SK-N-SH (cell line): ENCODE measurements around the gene NFATC3. TPM values are rescaled to one million over a fixed set of nuclear protein-coding genes. Genes with fewer than 3 reads are reported as not detected.

Experiments
- CTCF ChIA-PET: fragments of 300-600, 350-600 bp; formaldehyde crosslinking; extraction: SDS; loops from one replicate; lab custom pipeline; 2021; lab: Yijun Ruan, JAX
- POLR2A ChIA-PET: fragments of 350-600 bp; sonication (Branson Sonifier 250); formaldehyde crosslinking; extraction: SDS; loops from one replicate; lab custom pipeline; 2020; ENCODE audit warnings: antibody characterized with exemption, inconsistent platforms; lab: Yijun Ruan, JAX
- DNase-seq: peaks from one replicate; pipeline ENCODE4 v3.0.0; 2012
- H2AFZ ChIP-seq: fragments of 200-600 bp; sonication (generic); 2 replicates; pipeline ENCODE4 v1.8.1; 2016; ENCODE audit warnings: antibody characterized with exemption, mild to moderate bottlenecking, low read depth
- H3F3A ChIP-seq: fragments of 200-600 bp; sonication (generic); replicated peaks from 2 replicates; pipeline ENCODE3; 2016; ENCODE audit warnings: antibody characterized with exemption, mild to moderate bottlenecking; ENCODE audit not compliant: insufficient read depth
- H3K27ac ChIP-seq, 2 experiments: fragments of 200-500 bp in 1 of 2; fragments of 200-600 bp in 1 of 2; sonication (Bioruptor generic) in 1 of 2; sonication (generic), shearing (Covaris generic) in 1 of 2; 2 replicates each; pipeline versions ENCODE4 v1.5.1 to v1.6.1; 2014 to 2016; ENCODE audit warnings: low read depth in 2 of 2, inconsistent platforms in 1 of 2, low read length in 1 of 2, mild to moderate bottlenecking in 1 of 2, mixed read lengths in 1 of 2
- H3K27me3 ChIP-seq: fragments of 200-600 bp; sonication (generic), shearing (Covaris generic); 2 replicates; pipeline ENCODE4 v1.6.1; 2016; ENCODE audit warnings: mixed run types; ENCODE audit not compliant: insufficient read depth
- H3K36me3 ChIP-seq, 2 experiments: fragments of 200-500 bp in 1 of 2; fragments of 200-600 bp in 1 of 2; sonication (Bioruptor generic) in 1 of 2; sonication (generic) in 1 of 2; replicated peaks in 1 of 2; 2 replicates each; pipeline versions ENCODE3 to v1.5.1; 2014 to 2016; ENCODE audit warnings: low read length in 1 of 2, mild to moderate bottlenecking in 1 of 2; ENCODE audit not compliant: insufficient read depth in 2 of 2, control insufficient read depth in 1 of 2
- H3K4me1 ChIP-seq, 2 experiments: fragments of 200-500 bp in 1 of 2; fragments of 200-600 bp in 1 of 2; sonication (Bioruptor generic) in 1 of 2; sonication (generic), shearing (Covaris generic) in 1 of 2; 2 replicates each; pipeline versions ENCODE4 v1.5.1 to v1.6.1; 2014 to 2016; ENCODE audit warnings: low read depth in 1 of 2, low read length in 1 of 2, mixed run types in 1 of 2; ENCODE audit not compliant: insufficient read depth in 2 of 2, control insufficient read depth in 1 of 2
- H3K4me2 ChIP-seq: fragments of 200-600 bp; sonication (generic), shearing (Covaris generic); 2 replicates; pipeline ENCODE4 v1.6.1; 2017; ENCODE audit warnings: mixed run types
- H3K4me3 ChIP-seq, 2 experiments: fragments of 200-500 bp in 1 of 2; fragments of 200-600 bp in 1 of 2; sonication (Bioruptor generic) in 1 of 2; sonication (generic), shearing (Covaris generic) in 1 of 2; 2 replicates each; pipeline versions ENCODE4 v1.5.1 to v1.8.1; 2014 to 2016; ENCODE audit warnings: low read depth in 2 of 2, inconsistent platforms in 1 of 2, low read length in 1 of 2, mild to moderate bottlenecking in 1 of 2, mixed read lengths in 1 of 2, moderate library complexity in 1 of 2
- H3K79me2 ChIP-seq: fragments of 200-600 bp; sonication (generic); 2 replicates; pipeline ENCODE4 v1.8.1; 2017; ENCODE audit warnings: mild to moderate bottlenecking; ENCODE audit not compliant: insufficient read depth
- H3K9ac ChIP-seq: fragments of 200-600 bp; sonication (generic); 2 replicates; pipeline ENCODE4 v1.6.1; 2017; ENCODE audit warnings: mixed run types
- H3K9me2 ChIP-seq: fragments of 200-600 bp; sonication (generic); 2 replicates; pipeline ENCODE4 v1.6.1; 2017; ENCODE audit warnings: mixed run types
- H3K9me3 ChIP-seq: fragments of 200-600 bp; sonication (generic); 2 replicates; pipeline ENCODE4 v1.6.1; 2017; ENCODE audit warnings: mixed run types, mild to moderate bottlenecking, moderate library complexity
- H4K20me1 ChIP-seq: fragments of 200-600 bp; sonication (generic); 2 replicates; pipeline ENCODE4 v1.6.1; 2017; ENCODE audit warnings: mild to moderate bottlenecking, mixed run types; ENCODE audit not compliant: insufficient read depth
- CHD2 ChIP-seq: fragments of 150-350 bp; IDR thresholded peaks from 2 replicates; pipeline ENCODE4 v1.6.1; 2018; ENCODE audit warnings: low read length; ENCODE audit not compliant: partially characterized antibody
- EP300 ChIP-seq, 2 experiments: IDR thresholded peaks; 2 replicates each; pipeline versions ENCODE4 v1.4.0 to v1.6.1; 2012; ENCODE audit warnings: borderline replicate concordance in 1 of 2, low read depth in 1 of 2, low read length in 1 of 2
- EZH2phosphoT487 ChIP-seq: fragments of 200-600 bp; sonication (generic); IDR thresholded peaks from 2 replicates; pipeline ENCODE4 v1.6.1; 2017; ENCODE audit warnings: low read depth, mixed run types, mild to moderate bottlenecking, antibody characterized with exemption, moderate library complexity, borderline replicate concordance
- FOXM1 ChIP-seq: IDR thresholded peaks from 2 replicates; pipeline ENCODE4 v1.4.0; 2012; ENCODE audit warnings: low read depth, mild to moderate bottlenecking
- JUND ChIP-seq: IDR thresholded peaks from 2 replicates; pipeline ENCODE4 v1.4.0; 2012
- NRF1 ChIP-seq: IDR thresholded peaks from 2 replicates; pipeline ENCODE4 v1.6.1; 2012; ENCODE audit warnings: low read depth, mild to moderate bottlenecking, low read length
- RAD21 ChIP-seq: IDR thresholded peaks from 2 replicates; pipeline ENCODE4 v1.6.1; 2012; ENCODE audit warnings: mild to moderate bottlenecking, low read length
- TAF1 ChIP-seq: IDR thresholded peaks from 2 replicates; pipeline ENCODE4 v1.6.1; 2012; ENCODE audit warnings: low read depth, mild to moderate bottlenecking, low read length, moderate library complexity, borderline replicate concordance
- TEAD4 ChIP-seq: IDR thresholded peaks from 2 replicates; pipeline ENCODE4 v1.4.0; 2012; ENCODE audit warnings: mild to moderate bottlenecking, borderline replicate concordance; ENCODE audit not compliant: insufficient read depth
- whole genome bisulfite sequencing: methylation state at CpG from one replicate; pipeline ENCODE4 v1.1.6; 2017; ENCODE audit warnings: low lambda C conversion rate; 5-methylcytosine and 5-hydroxymethylcytosine counted together
- polyA plus RNA-seq, 3 experiments: library from polyadenylated mRNA; depleted of rRNA; stranded (reverse); fragments of >200 nt; gene quantifications; 2 replicates each; pipeline ENCODE4 v1.2.3, GENCODE V29; 2012
- TF ChIP-seq, protein P1 (sequence below): IDR thresholded peaks from 2 replicates; pipeline ENCODE4; 2012
- TF ChIP-seq, protein P2 (sequence below): IDR thresholded peaks from 2 replicates; pipeline ENCODE4 v1.4.0; 2012; ENCODE audit warnings: low read depth, borderline replicate concordance
- TF ChIP-seq, protein P3 (sequence below): fragments of 150-350 bp; IDR thresholded peaks from 2 replicates; pipeline ENCODE4 v1.6.1; 2016; ENCODE audit warnings: mild to moderate bottlenecking, low read depth, low read length

The NFATC3 gene
- polyA plus RNA-seq, 1 of the 3 experiments (the other 2 are of a cell fraction) = 5.7 TPM

DNA sequence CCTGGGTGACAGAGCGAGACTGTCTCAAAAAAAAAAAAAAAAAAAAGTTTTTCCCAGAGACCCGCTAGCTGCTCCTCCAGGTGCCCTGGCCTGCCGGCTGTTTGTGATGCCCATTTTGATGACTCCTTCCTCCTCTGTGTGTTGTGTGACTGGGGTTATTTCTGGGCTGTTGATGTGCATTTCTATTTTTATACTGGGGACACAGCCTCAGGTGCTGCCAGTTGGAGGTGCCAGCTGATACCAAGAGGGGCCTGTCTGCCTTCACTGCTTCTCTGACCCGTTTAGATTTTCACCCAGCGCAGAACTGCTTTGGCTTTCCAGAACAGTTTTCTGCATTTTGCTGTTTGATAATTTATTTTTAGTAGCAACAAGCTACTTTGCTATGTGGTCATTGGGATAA lies 166.7 kb downstream of the NFATC3 start (continued):
- no peak for TF ChIP-seq EP300 (IDR thresholded peaks at IDR 0.05; ENCODE audit: borderline replicate concordance in 1 of 2, low read depth in 1 of 2, low read length in 1 of 2)
- no peak for TF ChIP-seq TEAD4

DNA sequence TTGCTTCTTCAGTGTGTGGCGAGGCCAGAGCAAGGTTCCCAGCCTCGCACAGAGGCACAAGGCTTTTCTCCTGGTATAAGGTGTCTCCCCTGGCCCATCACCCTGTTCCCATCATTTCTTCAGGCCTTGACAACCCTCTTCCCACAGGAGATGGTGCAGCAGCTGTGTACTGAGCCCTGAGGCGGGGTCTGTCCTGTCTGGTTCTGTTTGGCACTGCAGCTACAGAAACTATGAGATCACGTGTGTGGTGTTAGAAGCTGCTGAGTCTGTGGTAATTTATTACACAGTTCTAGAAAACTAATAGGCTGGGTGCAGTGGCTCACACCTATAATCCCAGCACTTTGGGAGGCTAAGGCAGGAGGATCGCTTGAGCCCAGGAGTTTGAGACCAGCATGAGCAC lies 167.2 kb downstream of the NFATC3 start:
- Histone ChIP-seq H3K4me2 (no peak overlapping the region), H3K36me3 (peaks cover 8 to 13% of the 10 kb centered on the region in 2 experiments), H3K79me2 (no peaks in the 10 kb centered on the region; the same call in none of the 2 replicates), H3K9me2 (no peaks in the 10 kb centered on the region), H3F3A (peaks cover 6% of the 10 kb centered on the region), H3K4me3 (no peak overlapping the region), H3K9ac (no peak overlapping the region), H3K9me3 (no peaks in the 10 kb centered on the region), H3K27ac (no peak overlapping the region), H2AFZ (no peak overlapping the region), H3K4me1 (peaks cover 0 to under 1% of the 10 kb centered on the region in 2 experiments; a peak in 2 of 4 replicates), H3K27me3 (no peaks in the 10 kb centered on the region)
- CTCF ChIA-PET = interaction anchor here (0.9 to 9.0 kb wide), 5 partner anchors 10 to 159 kb away, joined by 3 to 92 read pairs (median 3); partner anchors contain the start of genes PRMT7, SLC7A6 and SLC7A6OS
- POLR2A ChIA-PET = no interaction called here
- no peak for DNase-seq
- 89% methylated on average over 5 of the region's 5 CpGs for WGBS
- TF ChIP-seq TAF1 = no peak
- TF ChIP-seq NRF1 = no peak
- TF ChIP-seq, all 33 proteins: peak for 0
- no peaks in the 10 kb centered on the region for H4K20me1 ChIP-seq

DNA sequence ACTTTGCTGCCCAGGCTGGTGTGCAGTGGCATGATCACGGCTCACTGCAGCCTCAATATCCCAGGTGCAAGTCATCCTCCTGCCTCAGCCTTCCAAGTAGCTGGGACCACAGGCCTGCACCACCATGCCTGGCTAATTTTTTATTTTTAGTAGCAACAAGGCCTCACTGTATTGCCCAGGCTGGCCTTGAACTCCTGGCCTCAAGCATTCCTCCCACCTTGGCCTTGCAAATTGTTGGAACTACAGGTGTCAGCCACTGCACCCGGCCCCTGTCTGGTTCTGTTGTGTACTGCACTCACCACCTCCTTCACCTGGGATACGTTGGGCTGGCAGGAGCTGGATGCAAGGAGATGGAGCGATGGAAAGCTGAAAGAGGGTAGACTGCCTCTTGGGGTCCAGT lies 168.6 kb downstream of the NFATC3 start:
- no peaks in the 10 kb centered on the region for H3K27me3 ChIP-seq
- H4K20me1 ChIP-seq = no peaks in the 10 kb centered on the region
- H3K4me2 ChIP-seq = no peak overlapping the region
- no peak overlapping the region for H3K27ac ChIP-seq
- H3F3A ChIP-seq = peaks cover 17% of the 10 kb centered on the region
- H3K79me2 ChIP-seq = no peaks in the 10 kb centered on the region; the same call in 1 of the 2 replicates
- H3K4me3 ChIP-seq = no peak overlapping the region
- H3K36me3 ChIP-seq = peaks cover 8 to 13% of the 10 kb centered on the region in 2 experiments
- POLR2A ChIA-PET = no interaction called here
- 91% methylated on average over 4 of the region's 4 CpGs for WGBS
- no peak for DNase-seq
- H3K9me2 ChIP-seq = no peaks in the 10 kb centered on the region
- H2AFZ ChIP-seq = no peak overlapping the region
- TF ChIP-seq, protein P1, sequence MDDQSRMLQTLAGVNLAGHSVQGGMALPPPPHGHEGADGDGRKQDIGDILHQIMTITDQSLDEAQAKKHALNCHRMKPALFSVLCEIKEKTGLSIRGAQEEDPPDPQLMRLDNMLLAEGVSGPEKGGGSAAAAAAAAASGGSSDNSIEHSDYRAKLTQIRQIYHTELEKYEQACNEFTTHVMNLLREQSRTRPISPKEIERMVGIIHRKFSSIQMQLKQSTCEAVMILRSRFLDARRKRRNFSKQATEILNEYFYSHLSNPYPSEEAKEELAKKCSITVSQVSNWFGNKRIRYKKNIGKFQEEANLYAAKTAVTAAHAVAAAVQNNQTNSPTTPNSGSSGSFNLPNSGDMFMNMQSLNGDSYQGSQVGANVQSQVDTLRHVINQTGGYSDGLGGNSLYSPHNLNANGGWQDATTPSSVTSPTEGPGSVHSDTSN = no peak
- TF ChIP-seq, protein P2, sequence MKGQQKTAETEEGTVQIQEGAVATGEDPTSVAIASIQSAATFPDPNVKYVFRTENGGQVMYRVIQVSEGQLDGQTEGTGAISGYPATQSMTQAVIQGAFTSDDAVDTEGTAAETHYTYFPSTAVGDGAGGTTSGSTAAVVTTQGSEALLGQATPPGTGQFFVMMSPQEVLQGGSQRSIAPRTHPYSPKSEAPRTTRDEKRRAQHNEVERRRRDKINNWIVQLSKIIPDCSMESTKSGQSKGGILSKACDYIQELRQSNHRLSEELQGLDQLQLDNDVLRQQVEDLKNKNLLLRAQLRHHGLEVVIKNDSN = no peak
- TF ChIP-seq EZH2phosphoT487 = no peak
- no peak for TF ChIP-seq FOXM1
- TF ChIP-seq RAD21 = no peak
- TF ChIP-seq JUND = no peak
- no peak for TF ChIP-seq TAF1
- TF ChIP-seq CHD2 = no peak
- TF ChIP-seq, protein P3, sequence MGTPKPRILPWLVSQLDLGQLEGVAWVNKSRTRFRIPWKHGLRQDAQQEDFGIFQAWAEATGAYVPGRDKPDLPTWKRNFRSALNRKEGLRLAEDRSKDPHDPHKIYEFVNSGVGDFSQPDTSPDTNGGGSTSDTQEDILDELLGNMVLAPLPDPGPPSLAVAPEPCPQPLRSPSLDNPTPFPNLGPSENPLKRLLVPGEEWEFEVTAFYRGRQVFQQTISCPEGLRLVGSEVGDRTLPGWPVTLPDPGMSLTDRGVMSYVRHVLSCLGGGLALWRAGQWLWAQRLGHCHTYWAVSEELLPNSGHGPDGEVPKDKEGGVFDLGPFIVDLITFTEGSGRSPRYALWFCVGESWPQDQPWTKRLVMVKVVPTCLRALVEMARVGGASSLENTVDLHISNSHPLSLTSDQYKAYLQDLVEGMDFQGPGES = no peak
- TF ChIP-seq, all 33 proteins: peak for 0
- CTCF ChIA-PET = interaction anchor here (1.0 to 9.0 kb wide), 3 partner anchors 9 to 251 kb away, joined by 4 to 92 read pairs (median 8); partner anchors contain the start of gene SLC7A6
- Histone ChIP-seq H3K9ac (no peak overlapping the region), H3K4me1 (peaks cover 0 to 6% of the 10 kb centered on the region in 2 experiments; a peak in 2 of 4 replicates), H3K9me3 (no peaks in the 10 kb centered on the region)
